Measurements from ENCODE around the gene PARP16.
"Not testable (repeated sequence)": the region's sequence is repeated elsewhere in the genome, so short reads cannot be mapped to it uniquely, and the experiment has no call there.

The PARP16 gene

DNA sequence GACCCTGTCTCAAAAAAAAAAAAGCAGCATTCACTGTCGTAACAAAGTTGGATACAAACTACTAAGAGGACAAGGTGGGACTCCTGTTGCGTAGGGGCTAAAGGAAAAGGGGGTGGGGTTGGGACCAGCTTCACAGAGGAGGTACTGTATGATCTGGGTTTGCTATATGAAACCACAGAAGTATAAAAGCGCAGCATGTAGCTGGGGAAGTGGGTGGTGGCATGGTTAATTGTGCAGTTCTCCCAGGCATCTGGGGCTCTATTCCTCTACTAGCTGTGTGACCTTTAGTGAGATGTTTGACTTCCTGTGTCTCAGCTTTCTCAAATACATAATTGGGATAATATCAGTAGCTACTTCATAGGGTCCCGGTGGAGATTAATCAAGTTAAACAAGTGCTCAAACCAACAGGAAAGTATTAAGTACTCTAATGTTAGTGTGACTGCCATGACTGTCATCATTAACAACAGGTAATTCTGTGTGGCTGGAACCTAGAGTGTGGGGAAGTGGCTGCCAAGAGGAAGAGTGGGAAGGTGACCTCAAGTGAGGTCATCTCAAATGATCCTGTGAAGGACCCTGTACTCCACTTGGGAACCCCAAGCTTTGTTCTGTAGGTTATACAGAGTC, 11.5 kb downstream of the PARP16 start:
- DNase-seq = no peak

DNA sequence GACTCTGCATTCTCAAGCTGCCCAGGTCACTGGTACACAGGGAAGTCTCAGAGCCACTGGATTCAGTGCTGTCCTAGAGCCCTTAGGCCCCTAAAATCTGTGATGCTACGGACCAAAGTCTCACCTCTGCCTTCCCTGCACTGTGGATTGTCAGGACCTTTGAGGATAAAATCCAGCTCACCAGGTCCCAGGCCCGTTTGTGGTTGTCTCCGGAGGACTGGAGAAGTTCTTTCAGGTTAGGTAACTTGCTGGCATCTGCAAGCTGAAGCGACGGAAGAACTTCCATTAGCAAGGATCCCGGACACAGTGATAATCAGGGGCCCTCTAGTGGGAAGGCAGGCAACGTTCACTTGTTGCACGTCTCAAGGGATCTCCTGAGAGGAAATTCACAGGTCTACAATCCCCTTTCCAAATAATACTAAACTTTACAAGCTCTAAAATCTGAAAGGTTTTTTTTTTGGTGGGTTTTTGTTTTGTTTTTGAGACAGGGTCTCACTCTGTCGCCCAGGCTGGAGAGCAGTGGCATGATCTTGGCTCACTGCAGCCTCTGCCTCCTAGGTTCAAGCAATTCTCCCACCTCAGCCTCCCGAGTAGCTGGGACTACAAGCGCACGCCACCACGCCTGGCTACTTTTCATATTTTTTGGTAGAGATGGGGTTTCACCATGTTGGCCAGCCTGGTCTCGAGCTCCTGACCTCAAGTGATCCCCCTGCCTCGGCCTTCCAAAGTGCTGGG, 15.7 kb downstream of the PARP16 start:
- DNase-seq = peak in 1 of 2 experiments; percentile 20

DNA sequence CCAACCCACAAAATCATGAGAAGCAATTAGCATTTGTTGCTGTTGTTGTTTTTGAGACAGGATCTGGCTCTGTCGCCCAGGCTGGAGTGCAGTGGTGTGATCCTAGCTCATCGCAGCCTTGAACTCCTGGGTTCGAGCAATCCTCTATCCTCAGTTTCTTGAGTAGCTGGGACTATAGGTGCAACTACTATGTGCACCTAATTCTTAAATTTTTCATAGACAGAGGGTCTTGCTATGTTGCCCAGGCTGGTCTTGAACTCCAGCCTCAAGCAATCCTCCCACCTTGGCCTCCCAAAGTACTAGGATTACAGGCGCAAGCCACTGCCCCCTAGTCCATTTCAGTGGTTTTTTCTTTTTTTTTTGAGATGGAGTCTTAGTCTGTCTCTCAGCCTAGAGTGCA, 18.3 kb downstream of the PARP16 start:
- DNase-seq = no peak

DNA sequence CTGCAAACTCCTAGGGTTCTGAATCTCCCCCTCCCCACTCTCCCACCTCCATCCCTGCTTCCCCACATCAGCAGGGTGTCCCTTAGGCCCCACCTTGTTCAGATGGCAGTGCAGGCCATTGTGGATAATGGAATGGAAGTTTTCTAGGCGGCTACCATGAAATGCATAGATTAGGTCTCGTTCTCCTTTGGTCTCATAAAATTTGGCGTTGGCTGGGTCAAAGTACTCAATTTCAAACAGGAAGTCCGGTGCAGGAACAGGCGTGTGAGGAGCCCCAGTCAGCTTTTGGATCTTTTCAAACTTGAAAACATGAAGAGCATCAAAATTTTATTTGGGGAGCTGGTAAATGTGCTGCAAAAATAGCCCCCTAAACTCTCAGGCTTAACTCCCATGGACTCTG, 20.2 kb downstream of the PARP16 start:
- no peak for DNase-seq

DNA sequence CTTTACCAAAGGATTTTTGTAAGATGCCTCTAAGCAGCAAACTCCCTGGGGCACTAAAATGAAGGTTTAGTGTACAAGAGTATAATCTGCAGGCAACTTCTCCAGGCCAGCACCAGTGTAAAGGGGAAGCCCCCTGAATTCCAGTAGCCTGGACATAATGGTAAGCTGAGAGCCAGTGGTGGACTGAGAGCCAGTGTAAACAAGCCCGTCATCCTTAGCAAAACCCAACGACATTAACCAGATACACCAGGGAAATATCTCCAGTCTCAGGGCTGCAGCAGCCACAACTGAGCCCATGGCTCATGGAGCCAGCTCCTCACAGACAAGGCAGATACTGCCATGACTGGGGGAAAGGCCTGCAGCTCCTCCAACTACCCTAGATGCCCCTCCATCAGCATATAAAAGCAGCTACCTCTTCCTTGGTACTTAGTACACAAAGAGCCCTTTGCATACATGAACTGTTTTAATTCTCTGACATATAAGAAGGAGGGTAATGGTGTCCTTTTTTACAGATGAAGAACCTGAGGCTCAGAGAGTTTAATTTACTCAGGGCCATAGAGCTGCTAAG, 21.7 kb downstream of the PARP16 start:
- no peak for DNase-seq

DNA sequence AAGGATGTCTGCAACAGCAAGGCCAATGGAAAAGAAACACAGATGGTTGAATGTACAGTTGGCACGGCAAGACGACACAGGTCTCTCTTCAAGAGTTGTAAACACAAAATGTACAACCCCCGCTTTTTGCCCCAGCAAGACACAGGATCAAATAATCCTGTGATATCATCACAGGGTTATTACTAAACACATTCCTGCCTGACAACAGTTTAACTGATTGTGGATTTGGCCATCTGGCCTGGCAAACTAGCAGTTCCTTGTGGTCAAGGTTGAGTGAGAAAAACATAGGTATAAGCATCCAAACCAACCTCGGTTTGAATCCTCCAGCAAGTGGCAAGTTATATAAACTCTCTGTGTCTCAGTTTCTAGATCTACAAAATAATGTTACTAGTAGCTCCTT, 23.4 kb downstream of the PARP16 start:
- DNase-seq = no peak

DNA sequence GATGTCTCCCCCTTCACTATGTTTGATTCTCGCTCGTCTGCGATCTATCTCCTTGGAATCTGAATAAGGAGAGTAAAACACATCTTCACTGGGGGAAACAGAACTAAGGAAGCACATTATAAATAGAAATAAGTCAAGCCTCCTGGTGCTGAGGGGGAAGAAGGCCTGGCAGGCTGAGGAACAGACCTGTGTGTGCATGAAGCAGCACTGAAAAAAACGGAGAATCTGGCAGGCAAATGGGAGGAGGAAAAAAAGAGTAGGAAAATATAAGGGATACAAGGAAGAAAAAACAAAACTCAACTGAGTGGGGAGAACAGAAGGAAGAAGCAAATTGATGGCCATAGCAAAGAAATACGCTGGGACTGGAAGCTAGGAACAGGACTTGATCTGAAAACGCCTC, 25.7 kb downstream of the PARP16 start:
- no peak for DNase-seq

DNA sequence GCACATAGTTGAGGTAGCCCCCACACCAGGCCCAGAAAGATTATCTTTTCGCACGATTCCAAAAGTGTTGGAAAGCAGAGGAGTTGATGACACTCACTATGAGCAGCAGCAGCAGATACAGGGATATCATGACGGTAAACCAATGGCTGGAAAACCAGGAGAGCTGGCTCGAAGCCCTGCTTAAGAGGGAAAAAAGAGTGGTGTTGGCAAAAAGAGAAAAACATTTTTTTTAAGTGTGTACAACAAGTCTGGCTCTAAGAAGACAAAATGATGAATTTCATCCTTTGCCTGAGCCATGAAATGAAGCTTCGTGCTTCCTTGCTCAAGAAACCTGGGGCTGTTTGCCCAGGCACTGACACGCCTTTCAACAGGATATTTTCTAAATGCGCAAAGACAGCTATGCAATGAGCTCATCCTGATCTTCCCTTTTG, 27.3 kb downstream of the PARP16 start:
- DNase-seq = no peak

DNA sequence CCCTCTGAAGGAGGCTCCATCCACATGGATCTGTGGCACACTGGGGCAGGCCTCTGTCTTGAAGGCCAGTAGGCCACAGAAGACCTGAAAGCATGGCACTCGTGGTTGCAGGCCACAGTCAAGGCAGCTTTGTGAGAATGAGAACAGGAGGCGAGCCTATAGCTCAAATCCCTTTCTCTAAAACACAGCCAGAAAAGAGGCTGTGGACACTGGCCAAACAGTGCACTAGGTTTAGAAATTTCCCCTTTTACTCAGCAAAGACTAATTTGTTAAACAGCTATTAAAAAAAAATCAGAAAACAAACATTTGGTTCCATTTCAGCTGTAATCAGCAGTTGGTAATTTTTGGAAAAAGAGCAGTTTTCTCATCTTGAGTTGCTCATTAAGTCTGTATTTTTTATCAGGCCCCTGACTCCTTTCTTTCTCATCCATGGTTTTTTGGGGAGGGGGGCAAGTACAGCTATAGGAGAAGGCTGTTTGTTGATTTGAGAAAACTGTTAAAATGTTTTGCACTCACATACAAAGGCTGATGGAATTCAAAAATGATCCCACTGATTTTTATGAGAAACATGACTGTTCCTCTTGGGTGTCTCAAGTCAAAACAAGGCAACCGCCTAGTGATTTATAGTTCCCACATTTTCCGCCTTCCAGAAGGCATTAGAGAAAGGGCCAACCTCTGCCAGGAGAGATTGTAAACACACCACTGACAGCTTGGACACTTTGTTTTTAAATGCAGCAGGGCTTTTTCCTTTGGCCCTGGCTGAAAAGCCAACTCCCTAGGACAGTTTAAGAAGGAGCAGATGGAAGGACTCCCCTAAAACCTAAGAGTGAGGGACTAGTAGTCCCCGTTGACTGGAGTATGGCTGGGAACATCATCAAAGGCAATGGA, 28.1 kb downstream of the PARP16 start:
- peak in 1 of 2 experiments; percentile 10 for DNase-seq

DNA sequence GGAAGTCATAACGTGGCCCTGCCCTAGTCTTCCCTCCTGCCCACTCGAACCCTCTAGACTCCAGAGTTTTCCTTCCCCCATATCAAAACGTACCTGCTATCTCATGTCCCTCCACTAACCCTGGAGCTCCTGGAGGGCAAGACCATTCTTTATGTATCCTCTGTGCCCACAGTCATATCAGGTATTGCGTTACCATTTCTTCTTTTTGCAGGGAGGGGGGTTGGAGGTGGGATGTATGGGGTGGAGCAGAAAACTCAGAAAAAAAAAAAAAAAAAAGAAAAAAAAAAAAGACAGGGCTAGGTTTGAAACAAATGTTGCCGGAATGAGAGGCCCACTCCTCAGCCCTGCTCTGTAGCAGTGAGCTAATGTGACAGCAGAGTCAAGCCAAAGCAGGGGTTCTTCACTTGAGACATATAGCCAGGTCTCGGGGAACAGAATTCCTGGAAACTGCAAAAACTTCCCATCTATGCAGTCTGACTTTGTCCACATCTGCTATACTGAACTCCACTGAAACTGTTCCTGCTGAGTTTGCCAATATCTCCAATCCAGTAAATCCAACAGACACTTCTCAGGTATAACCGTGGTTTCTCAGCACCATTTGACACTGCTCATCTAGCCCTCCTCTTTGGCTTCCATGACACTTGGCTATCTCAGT, 31.1 kb downstream of the PARP16 start:
- DNase-seq = no peak

DNA sequence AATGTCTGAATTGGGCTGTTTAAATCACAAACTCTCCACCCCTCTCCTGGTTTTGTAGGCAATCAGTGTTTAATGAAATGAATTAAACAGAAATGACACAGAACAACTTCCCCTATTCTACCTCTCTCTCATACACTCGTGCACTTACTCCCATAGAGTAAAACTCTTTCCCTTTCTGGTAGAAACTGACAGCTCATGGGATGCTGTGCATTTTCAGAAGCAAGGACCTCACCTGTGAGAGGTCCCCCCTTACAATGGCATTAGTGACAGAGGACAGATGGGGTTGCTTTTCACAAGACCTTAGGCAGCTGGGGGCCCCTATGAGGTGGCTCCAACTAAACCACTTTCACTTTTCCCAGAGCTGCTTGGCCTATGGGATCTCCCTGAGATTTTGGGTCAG, 31.9 kb downstream of the PARP16 start:
- DNase-seq = no peak

DNA sequence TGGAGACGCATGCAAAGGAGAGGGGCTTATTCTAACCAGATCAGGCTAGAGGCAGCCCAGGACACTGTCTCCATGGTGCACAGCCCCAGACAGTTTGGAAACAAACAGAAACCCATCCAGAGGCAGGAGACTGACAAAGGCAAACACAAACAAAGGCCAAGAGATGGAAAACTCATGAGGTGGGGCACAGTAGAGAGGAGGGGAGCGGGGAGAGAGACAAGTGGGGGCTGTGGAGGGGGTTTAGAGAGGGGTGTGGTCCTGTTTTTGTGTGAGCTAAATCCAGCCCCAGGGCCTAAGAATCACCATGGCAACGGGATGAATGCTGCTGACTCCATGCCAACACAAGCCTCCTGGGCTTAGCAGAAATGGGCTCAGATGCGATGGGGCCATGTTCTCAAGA, 32.3 kb downstream of the PARP16 start:
- DNase-seq = no peak

DNA sequence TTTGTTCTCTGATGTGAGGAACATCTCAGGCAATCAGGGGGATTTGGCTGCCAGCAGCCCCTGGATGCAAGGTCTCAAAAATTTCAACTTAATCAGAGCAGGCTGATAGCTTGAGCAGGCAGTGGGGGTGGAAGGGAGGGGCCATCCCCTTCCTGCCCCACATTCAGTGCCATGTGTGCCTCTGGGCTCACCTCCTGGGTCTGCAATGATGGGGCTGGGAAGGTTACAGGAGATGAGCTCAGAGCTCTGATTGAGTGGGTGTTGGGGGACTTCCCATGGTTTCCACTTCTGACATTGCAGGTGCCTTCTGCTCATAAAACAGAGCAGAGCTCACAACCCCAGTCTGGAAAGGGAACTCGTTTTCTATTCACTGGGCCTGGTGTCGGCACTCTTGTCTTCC, 37.0 kb downstream of the PARP16 start:
- no peak for DNase-seq

DNA sequence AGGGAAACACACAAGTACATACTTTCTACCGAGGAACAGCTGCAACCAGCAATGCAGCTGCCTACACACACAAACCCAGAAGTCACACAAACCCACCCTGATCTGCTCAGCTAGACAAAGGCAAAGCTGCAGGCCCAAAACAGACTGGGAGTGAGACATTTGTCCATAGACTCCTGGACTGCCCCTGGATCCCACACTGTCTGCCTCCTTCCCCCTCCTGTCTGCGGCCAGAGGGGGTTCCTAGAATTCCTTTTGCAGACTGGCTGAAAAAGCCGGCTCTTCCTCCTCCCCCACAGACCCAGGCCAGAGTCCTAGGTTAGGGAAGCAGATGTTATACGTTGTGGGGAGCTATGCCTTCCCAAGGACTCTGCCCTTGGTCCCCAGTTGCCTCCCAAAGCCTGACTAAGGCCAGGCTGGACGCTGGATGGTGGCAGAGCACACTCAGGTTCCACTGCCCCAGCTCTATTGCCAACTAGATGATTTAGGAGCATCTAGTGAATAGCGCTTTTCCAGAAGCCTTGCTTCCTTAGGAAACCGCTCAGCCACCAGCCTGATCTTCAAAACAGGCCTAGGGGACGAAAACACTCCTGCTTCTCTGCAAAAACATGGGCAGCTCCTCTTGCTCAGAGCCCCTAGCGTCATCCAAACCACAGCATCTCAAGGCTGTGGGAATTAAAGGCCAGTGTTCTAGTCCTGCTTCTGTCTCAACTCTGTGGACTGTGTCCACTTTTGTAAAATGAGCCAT, 38.0 kb downstream of the PARP16 start:
- no peak for DNase-seq

DNA sequence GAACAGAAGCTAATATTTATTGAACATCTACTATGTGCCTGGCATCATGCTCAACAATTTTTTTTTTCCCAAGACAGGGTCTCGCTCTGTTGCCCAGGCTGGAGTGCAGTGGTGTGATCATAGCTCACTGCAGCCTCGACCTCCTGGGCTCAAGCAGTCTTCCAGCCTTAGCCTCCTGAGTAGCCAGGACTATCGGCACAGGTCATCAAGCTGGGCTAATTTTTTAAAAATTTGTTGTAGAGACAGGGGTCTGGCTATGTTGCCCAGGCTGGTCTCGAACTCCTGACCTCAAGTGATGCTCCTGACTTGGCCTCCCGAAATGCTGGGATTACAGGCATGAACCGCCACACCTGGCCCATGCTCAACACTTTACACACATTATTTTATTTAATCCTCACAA, 39.7 kb downstream of the PARP16 start:
- DNase-seq = no peak

DNA sequence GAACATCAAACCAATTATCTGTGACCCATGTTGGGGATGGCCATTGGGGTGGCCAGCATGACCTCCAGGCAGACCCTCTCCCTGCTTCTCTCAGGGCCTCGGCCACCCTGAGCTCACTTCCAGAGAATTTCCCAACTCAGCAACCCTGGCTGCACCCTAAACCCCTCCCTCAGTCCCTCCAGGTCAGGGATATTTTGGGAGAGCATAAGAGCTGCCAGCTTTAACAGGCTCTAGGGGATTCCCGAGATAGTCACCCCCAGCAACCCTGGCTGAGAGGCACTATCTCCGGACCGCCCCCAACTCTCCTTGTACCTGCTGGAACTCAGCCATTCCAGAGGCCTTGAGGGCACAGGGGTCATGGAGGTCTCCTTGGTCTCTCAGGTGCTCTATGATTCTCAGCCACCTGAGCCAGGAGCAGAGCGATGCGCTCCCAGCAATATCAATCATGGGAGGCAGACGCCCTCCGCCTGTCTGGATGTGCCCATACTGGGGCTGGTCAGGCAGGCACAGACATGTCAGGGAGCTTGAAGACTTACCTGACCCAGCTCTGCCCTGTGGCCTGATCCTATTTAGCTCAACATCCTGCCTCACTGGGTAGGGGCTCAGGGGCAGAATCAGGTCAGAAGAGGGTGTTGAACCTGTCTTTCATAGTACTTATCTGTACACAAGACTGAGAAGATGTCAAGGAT, 40.5 kb downstream of the PARP16 start:
- no peak for DNase-seq

DNA sequence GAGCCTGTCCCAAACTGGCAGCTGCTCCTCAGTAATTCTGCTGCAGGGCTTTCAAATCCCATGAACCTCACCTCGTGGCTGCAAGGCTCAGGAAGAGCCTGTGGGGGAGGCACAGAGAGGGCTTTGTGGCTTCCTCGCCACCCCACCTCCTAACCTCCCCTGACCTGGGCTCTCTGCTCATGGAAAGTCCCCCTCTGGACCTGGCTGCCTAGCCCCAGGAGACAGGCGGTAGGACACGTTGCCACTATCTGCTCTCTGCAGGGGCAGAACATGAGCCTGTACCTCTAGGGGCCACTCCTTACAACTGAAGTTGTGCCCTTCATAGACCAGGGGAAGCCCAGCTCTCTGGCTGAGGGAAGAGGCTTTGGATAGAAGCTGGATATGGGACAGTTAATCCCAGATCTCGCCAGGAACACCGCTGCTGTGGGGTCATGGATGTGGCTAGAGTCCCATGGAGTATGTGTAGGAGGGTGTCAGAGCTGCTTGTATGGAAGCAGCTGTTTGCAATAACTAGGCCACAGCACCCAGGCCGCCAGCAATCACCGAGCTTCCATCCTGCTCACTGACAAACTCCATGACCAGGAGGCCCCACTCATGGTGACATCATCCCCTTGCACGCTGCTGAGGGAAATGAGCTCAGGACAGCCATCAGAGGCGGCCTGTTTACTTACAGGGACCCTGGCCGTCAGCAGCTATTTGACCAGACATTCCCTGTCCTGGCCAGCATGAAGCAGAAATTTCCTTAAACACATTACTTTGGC, 41.4 kb downstream of the PARP16 start:
- DNase-seq = no peak

DNA sequence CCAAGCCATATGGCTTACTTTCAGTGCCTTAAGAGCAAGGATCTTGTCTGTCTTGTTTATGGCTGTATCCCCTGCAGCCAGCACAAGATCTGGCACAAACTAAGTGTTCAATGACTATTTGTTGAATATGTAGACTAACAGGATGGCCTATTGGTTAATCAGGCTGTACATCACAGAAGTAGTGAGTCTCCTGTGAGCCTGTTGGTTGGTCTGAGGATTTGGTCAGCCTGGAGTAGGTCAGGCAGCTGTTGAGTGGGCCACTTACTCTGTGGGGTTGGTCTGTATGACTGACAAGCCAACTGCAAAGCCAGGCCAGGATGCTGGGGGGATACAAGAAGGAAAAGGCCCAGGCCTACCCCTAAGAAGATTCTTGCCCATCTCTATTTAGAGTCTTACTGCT, 42.0 kb downstream of the PARP16 start:
- DNase-seq = no peak

DNA sequence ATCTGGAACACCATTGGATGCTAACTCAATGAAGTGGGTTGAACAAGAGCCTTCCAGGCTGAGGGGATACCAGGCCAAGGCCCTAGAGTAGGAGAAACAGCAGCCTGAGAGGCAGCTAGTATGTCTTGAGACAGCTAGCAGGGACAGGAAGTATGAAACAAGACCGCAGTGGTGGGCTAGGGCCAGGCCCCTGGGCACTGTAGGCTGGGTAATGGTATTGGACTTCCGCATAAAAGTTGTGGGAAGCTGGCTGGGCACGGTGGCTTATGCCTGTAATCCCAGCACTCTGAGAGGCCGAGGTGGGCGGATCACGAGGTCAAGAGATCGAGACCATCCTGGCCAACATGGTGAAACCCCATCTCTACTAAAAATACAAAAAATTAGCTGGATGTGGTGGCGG, 50.2 kb downstream of the PARP16 start:
- not testable (repeated sequence) for DNase-seq

DNA sequence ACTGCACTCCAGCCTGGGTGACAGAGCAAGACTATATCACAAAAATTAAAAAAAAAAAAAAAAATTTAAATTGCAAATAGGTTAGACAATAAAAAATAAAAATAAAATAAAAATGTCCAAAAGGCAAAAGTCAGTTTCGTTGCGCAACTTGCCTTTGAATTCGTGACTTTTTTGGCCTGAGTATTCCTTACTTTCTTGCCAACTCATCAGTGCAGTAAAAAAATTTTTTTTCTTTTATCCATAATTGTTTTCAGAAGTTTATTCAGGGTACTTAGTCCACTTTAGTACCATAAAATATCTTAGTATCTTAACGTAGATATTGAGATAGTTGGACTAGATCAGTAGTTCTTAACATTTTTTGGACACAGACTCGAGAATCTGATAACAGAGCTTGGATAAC, 53.0 kb downstream of the PARP16 start:
- DNase-seq = no peak

DNA sequence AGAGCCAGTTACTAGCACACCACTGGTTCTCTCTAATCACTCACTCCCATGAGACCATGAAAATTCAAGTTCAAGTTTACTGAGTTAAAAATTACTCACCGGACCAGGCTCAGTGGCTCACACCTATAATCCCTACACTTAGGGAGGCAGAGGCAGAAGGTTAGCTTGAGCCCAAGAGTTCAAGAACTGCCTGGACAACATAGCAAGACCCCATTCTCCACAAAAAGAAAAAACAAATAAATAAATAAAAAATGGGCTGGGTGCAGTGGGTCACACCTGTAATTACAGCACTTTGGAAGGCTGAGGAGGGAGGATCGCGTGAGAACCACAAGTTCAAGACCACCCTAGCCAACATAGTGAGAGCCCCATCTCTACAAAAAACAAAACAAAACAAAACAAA, 54.2 kb downstream of the PARP16 start:
- DNase-seq = no peak
